HG03097 (cell line): ENCODE data around the gene SOS1.
"Not testable (repeated sequence)": the region's sequence is repeated elsewhere in the genome, so short reads cannot be mapped to it uniquely, and the experiment has no call there.

Experiments
- ATAC-seq: cut with Tn5 transposase; IDR thresholded peaks from one replicate; pipeline ENCODE4 v1.9.1; 2021; ENCODE audit not compliant: unreplicated experiment, low FRiP score

The SOS1 gene

GRCh38 chr2:39107724-39108273 is 13.1 kb downstream of the SOS1 start:
- no peak for ATAC-seq

- no peak for ATAC-seq
Observed at GRCh38 chr2:39107156-39107555, 13.7 kb downstream of the SOS1 start.

GRCh38 chr2:39099870-39100728 is 20.8 kb downstream of the SOS1 start:
- ATAC-seq = no peak

DNA sequence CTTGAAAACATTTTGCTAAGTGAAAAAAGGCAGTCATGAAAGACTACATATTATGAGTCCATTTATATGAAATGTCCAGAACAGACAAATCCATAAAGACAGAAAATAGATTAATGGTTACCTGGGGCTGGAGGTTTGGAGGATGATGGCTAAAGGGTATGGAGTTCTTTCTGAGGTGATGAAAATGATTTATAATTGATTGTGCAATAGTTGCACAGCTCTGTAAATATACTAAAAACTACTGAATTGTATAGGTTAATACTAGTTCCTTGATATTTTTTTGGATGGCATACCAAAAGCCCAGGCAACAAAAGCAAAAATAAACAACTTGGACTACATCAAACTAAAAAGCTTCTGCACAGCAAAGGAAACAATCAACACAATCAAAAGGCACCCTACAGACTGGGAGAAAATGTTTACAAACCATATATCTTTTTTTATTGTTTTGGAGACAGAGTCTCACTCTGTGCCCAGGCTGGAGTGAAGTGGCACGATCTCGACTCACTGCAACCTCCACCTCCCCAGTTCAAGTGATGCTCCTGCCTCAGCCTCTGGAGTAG is 21.5 kb downstream of the SOS1 start:
- ATAC-seq = no peak

DNA sequence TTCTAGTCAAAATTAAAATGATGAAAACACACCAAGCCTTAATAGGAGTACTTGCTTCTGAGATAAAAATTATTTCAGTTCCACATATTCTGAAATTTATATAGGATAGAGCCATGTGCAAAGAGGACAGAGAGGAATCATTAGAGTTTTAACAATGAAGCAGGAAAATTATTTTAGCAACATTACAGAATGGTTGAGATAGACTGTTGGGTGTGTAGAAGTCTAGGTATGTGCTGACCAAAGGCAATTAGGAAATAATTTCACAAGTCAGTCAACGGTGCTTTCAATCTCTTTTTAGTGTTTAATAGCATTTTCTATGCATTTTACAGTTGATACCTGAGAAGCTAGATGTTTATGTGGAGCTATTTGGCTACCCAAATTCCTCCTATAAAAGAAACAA is 25.2 kb downstream of the SOS1 start:
- no peak for ATAC-seq

- ATAC-seq = peak; percentile 78
Observed at GRCh38 chr2:39094717-39095363, 26.0 kb downstream of the SOS1 start.

GRCh38 chr2:39093218-39093898 is 27.5 kb downstream of the SOS1 start:
- no peak for ATAC-seq

- no peak for ATAC-seq
Observed at GRCh38 chr2:39091543-39091942, 29.3 kb downstream of the SOS1 start.

DNA sequence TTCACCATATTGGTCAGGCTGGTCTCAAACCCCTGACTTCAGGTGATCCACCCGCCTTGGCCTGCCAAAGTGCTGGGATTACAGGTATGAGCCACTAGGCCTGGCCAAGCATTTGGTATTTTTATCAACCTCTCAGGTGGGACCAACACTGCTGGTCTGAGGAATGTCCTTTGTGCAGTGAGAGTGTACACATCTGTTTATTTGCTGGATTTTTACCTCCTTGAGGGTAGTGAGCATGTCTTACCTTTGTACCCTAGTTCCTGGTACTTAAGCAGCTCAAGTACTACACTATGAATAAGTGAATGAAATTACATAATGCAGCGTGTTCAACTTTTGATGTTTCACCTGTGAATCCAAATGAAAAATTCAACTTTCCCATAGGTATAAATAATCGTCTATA is 29.8 kb downstream of the SOS1 start:
- ATAC-seq = no peak

- ATAC-seq = no peak
Observed at GRCh38 chr2:39080152-39080551, 40.7 kb downstream of the SOS1 start.

DNA sequence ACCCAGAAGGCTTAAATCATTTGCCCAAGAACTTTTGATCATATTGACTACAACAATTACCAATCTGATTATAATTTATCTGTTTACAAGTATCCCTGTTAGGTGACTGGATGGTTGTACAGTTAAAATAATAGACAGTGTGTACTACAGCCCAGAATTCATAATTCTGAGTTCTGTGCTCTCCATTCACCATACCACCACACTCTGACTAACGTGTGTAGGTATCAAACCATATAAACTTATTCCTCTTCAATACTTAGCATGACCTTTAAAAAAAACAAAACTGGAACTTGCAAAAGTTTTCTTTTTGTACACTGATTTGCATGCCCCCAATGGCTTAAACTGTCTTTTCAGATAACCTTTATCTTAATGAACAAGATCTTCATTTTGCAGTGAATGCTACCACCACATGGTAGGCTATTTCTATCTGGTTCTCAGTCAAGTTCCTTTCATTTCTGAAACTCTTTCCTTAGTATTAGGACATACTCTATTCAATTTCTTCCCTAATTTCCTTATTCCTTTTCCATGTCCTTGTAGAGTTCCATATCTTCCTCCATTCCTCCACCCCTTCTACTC is 50.9 kb downstream of the SOS1 start:
- ATAC-seq = no peak

GRCh38 chr2:39069136-39069515 is 51.7 kb downstream of the SOS1 start:
- no peak for ATAC-seq

DNA sequence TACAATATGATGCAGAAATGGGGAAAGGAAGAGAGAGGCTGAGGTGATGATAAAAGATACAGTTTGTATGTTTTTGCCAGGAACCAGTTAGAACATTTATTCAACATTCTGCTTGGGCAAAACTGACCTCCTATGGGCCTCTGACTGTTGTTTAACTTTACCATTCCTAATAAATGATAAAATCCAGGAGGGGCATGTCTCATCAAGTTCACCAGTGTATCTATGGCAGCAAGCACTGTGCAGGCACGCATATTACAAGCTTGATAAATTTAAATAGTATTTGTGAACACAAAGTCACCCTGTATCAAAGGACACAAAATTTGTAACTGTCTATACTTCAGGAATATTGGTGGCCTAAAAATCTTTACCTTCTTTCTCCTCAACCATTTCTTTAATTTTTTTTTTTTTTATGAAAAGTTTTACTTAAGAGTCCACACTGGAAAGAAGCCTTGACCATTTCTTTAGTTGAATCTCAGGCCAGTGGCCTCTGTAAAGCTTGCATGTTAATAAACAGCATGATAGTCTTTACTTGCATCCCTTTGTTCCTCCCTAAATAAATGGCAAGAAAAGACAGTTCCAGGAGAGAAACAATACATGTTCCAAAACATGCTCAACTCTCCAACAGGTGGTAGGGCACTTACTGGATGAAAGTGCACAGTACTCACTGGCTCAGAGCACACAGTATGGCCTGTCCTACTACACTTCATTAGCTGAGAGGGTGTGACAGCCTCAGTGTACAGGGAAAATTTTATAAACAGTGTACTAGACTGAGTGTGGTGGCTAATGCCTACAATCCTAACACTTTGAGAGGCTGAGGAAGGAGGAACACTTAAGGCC is 52.3 kb downstream of the SOS1 start:
- no peak for ATAC-seq

DNA sequence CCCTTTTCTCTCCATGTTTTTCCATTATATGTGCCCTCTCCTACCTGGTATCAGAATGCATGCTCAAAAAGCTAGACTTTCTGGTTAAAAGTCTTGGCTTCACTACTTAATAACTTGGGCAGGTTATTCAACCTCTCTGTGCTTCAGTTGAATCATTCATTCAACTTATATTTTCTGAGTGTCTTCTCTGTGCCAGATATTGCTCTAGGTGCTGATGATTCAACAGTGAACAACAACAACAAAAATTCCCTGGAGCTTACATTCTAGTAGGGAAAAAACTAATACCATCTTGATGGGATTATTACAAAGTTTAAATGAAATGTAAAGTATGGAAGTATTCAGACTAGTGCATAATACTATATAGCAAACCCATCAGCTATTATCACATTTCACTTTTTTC is 55.2 kb downstream of the SOS1 start:
- no peak for ATAC-seq

- ATAC-seq = no peak
Observed at GRCh38 chr2:39062320-39062719, 58.5 kb downstream of the SOS1 start.

- no peak for ATAC-seq
Observed at GRCh38 chr2:39061280-39061679, 59.6 kb downstream of the SOS1 start.

DNA sequence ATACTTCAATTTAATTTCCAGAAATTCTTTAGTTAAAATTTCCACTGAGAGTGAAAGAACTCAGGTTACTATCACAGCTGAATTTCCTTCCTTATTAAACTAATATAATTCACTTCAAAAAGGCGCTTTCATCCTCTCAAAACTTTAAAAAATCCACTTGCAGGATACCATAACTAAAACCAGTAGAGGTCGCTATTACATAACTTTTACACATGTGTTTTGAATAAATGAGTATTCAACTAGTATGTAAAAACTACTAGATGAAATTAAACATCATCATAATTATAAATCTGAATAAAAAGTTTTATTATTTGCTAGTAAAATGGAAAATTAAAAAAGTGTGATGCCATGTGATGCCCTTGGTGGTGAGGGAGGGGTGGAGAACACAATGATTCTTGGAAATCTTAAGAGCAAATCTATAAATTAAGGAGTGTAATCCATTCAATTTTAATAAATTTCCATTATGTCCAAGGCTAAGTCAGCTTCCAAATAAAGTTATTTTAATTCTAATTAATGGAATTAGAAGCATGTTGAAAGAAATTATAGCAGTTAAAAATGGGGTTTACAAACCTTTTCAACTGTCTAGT is 61.4 kb downstream of the SOS1 start:
- no peak for ATAC-seq

DNA sequence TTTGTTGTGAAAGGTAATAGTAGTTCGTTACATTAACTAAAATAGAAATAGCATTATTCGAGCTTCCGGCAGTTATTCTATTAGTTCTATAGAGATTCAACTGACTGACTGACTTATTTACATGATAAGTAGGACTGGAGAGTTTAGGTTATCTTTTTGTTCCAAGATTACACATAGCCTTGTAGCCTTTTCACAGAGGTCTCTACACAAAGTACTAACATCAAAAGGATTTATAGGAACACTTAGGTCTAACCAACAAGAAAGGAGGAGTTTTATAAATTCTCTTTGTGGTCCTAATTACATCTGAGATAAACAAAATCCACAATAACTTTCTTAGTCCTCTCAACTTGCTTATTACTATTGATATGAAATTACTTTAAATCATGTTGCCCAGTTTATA is 62.8 kb downstream of the SOS1 start:
- ATAC-seq = no peak

GRCh38 chr2:39052665-39053064 is 68.2 kb downstream of the SOS1 start:
- ATAC-seq = not testable (repeated sequence)
